HEK293 (cell line): ENCODE measurements around the gene PCK1.

Experiments used
- CTCF ChIA-PET: fragments of 350-600 bp; formaldehyde crosslinking; extraction: SDS; loops from one replicate; lab custom pipeline; 2021; ENCODE audit warnings: antibody characterized with exemption; lab: Yijun Ruan, JAX
- POLR2A ChIA-PET: fragments of 300-600 bp; formaldehyde crosslinking; extraction: SDS; loops from one replicate; lab custom pipeline; 2020; ENCODE audit warnings: antibody characterized with exemption, inconsistent platforms; lab: Yijun Ruan, JAX
- H3K27ac ChIP-seq: fragments of 200-500 bp; sonication (Bioruptor generic); 2 replicates; pipeline ENCODE4 v1.5.1; 2014; ENCODE audit warnings: low read depth, low read length, control low read depth, inconsistent platforms; ENCODE audit errors: extremely low read depth
- H3K36me3 ChIP-seq, 2 experiments: fragments of 200-500 bp in 1 of 2; sonication (Bioruptor generic) in 1 of 2; 1 replicate in 1 of 2; 2 replicates in 1 of 2; pipeline ENCODE4 v1.5.1; 2014 to 2017; ENCODE audit warnings: inconsistent platforms in 2 of 2, low read length in 2 of 2; ENCODE audit not compliant: control insufficient read depth in 2 of 2, insufficient read depth in 1 of 2
- H3K4me1 ChIP-seq: fragments of 200-500 bp; sonication (Bioruptor generic); 2 replicates; pipeline ENCODE4 v1.5.1; 2014; ENCODE audit warnings: mild to moderate bottlenecking, low read length, inconsistent platforms; ENCODE audit not compliant: control insufficient read depth, insufficient read depth
- H3K4me3 ChIP-seq: 2 replicates; pipeline ENCODE4 v1.5.1; 2011; ENCODE audit warnings: low read depth, mild to moderate bottlenecking, control low read depth, low read length, moderate library complexity
- H3K9me3 ChIP-seq: fragments of 200-500 bp; sonication (Bioruptor generic); 2 replicates; pipeline ENCODE4 v1.5.1; 2014; ENCODE audit warnings: low read depth, low read length, inconsistent platforms; ENCODE audit not compliant: control insufficient read depth, insufficient read depth
- CTCF ChIP-seq: fragments of 450-650 bp; formaldehyde crosslinking; IDR thresholded peaks from 2 replicates; pipeline ENCODE4 v1.5.1; 2016; ENCODE audit warnings: missing biosample characterization, missing genetic modification characterization
- INSM2 ChIP-seq: fragments of 450-650 bp; formaldehyde crosslinking; IDR thresholded peaks from 2 replicates; pipeline ENCODE4 v1.5.1; 2016; ENCODE audit warnings: missing biosample characterization, missing genetic modification characterization
- KLF8 ChIP-seq: fragments of 450-650 bp; formaldehyde crosslinking; IDR thresholded peaks from 2 replicates; pipeline ENCODE4 v1.5.1; 2016; ENCODE audit warnings: missing biosample characterization, missing genetic modification characterization
- PRDM10 ChIP-seq: fragments of 450-650 bp; formaldehyde crosslinking; IDR thresholded peaks from 2 replicates; pipeline ENCODE4 v1.5.1; 2016; ENCODE audit warnings: missing biosample characterization, missing genetic modification characterization
- SP7 ChIP-seq: fragments of 450-650 bp; formaldehyde crosslinking; IDR thresholded peaks from 2 replicates; pipeline ENCODE4 v1.5.1; 2016; ENCODE audit warnings: missing biosample characterization, missing genetic modification characterization
- TSHZ1 ChIP-seq: fragments of 450-650 bp; formaldehyde crosslinking; IDR thresholded peaks from 2 replicates; pipeline ENCODE4 v1.5.1; 2016; ENCODE audit warnings: missing biosample characterization, missing genetic modification characterization, borderline replicate concordance
- YY2 ChIP-seq: fragments of 450-650 bp; formaldehyde crosslinking; IDR thresholded peaks from 2 replicates; pipeline ENCODE4 v1.5.1; 2016; ENCODE audit warnings: missing biosample characterization, missing genetic modification characterization
- ZBTB10 ChIP-seq: fragments of 450-650 bp; formaldehyde crosslinking; IDR thresholded peaks from 2 replicates; pipeline ENCODE4 v1.5.1; 2016; ENCODE audit warnings: missing biosample characterization, missing genetic modification characterization
- ZFP3 ChIP-seq: fragments of 450-650 bp; formaldehyde crosslinking; IDR thresholded peaks from 2 replicates; pipeline ENCODE4 v1.5.1; 2016; ENCODE audit warnings: low read depth, missing biosample characterization, missing genetic modification characterization
- ZNF174 ChIP-seq: fragments of 450-650 bp; formaldehyde crosslinking; IDR thresholded peaks from 2 replicates; pipeline ENCODE4 v1.5.0; 2017; ENCODE audit warnings: missing biosample characterization, mild to moderate bottlenecking, missing genetic modification characterization
- ZNF239 ChIP-seq: fragments of 450-650 bp; formaldehyde crosslinking; IDR thresholded peaks from 2 replicates; pipeline ENCODE4 v1.5.1; 2016; ENCODE audit warnings: missing biosample characterization, missing genetic modification characterization
- ZNF248 ChIP-seq: fragments of 450-650 bp; formaldehyde crosslinking; IDR thresholded peaks from 2 replicates; pipeline ENCODE4 v1.5.1; 2017; ENCODE audit warnings: missing biosample characterization, missing genetic modification characterization
- ZNF274 ChIP-seq, 2 experiments: fragments of 200-500 bp in 1 of 2; fragments of 450-650 bp in 1 of 2; sonication (Bioruptor generic) in 1 of 2; formaldehyde crosslinking in 1 of 2; IDR thresholded peaks; 2 replicates each; pipeline versions ENCODE4 v1.5.1 to v1.6.1; 2014 to 2016; ENCODE audit warnings: borderline replicate concordance in 1 of 2, inconsistent platforms in 1 of 2, low read length in 1 of 2, missing biosample characterization in 1 of 2, missing genetic modification characterization in 1 of 2
- ZNF404 ChIP-seq: fragments of 450-650 bp; formaldehyde crosslinking; IDR thresholded peaks from 2 replicates; pipeline ENCODE4 v1.5.1; 2017; ENCODE audit warnings: missing biosample characterization, missing genetic modification characterization
- ZNF544 ChIP-seq: fragments of 450-650 bp; formaldehyde crosslinking; IDR thresholded peaks from 2 replicates; pipeline ENCODE4 v1.5.0; 2017; ENCODE audit warnings: missing biosample characterization, missing genetic modification characterization
- ZNF555 ChIP-seq: fragments of 450-650 bp; formaldehyde crosslinking; conservative IDR thresholded peaks from 2 replicates; pipeline ENCODE4 v1.5.1; 2017; ENCODE audit warnings: missing biosample characterization, mild to moderate bottlenecking, missing genetic modification characterization, inconsistent platforms
- ZNF610 ChIP-seq: fragments of 450-650 bp; formaldehyde crosslinking; IDR thresholded peaks from 2 replicates; pipeline ENCODE4 v1.5.1; 2016; ENCODE audit warnings: missing biosample characterization, missing genetic modification characterization, borderline replicate concordance
- ZNF626 ChIP-seq: fragments of 450-650 bp; sonication (Bioruptor Pico); formaldehyde crosslinking; IDR thresholded peaks from 2 replicates; pipeline ENCODE4 v1.5.1; 2018; ENCODE audit warnings: missing biosample characterization, missing genetic modification characterization, inconsistent platforms
- ZNF791 ChIP-seq: fragments of 450-650 bp; formaldehyde crosslinking; IDR thresholded peaks from 2 replicates; pipeline ENCODE4 v1.5.1; 2016; ENCODE audit warnings: missing biosample characterization, missing genetic modification characterization
- ZNF837 ChIP-seq: fragments of 450-650 bp; formaldehyde crosslinking; IDR thresholded peaks from 2 replicates; pipeline ENCODE4 v1.5.1; 2016; ENCODE audit warnings: missing biosample characterization, missing genetic modification characterization

The PCK1 gene

GRCh38 chr20:57608516-57608915, 47.6 kb downstream of the PCK1 start (continued):
- TF ChIP-seq ZNF837 = no peak

- Histone ChIP-seq H3K9me3 (no peaks in the 10 kb centered on the region), H3K27ac (no peak overlapping the region), H3K36me3 (no peaks in the 10 kb centered on the region), H3K4me3 (no peak overlapping the region), H3K4me1 (no peaks in the 10 kb centered on the region)
- TF ChIP-seq ZNF791 (tag by site-specific recombination) (no peak), ZNF544 (tag by site-specific recombination) (no peak), YY2 (tag by site-specific recombination) (no peak), ZNF274 (IDR thresholded peaks at IDR 0.05; ENCODE audit: low read length) (no peak), ZNF274 (tag by site-specific recombination; IDR thresholded peaks at IDR 0.05; ENCODE audit: borderline replicate concordance) (no peak), INSM2 (tag by site-specific recombination) (no peak), PRDM10 (no peak), ZNF626 (tag by site-specific recombination) (no peak), ZNF174 (tag by site-specific recombination) (no peak), KLF8 (tag by site-specific recombination) (no peak), ZFP3 (tag by site-specific recombination) (no peak), ZNF404 (tag by site-specific recombination) (no peak), SP7 (tag by site-specific recombination) (no peak), ZNF555 (no peak), TSHZ1 (no peak), ZBTB10 (no peak), ZNF239 (tag by site-specific recombination) (no peak), ZNF610 (tag by site-specific recombination) (no peak), CTCF (tag by site-specific recombination) (no peak), ZNF248 (tag by site-specific recombination) (no peak)
- POLR2A ChIA-PET = no interaction called here
- CTCF ChIA-PET = interaction anchor here (0.6 to 0.7 kb wide), 2 partner anchors 96 to 389 kb away, joined by 3 read pairs; no protein-coding TSS in a partner anchor
Observed at GRCh38 chr20:57609086-57609841, 48.4 kb downstream of the PCK1 start.
